Suprapubic skin (tissue), 4 donors: Measurements from ENCODE around the gene MRPL58. TPM values are rescaled to one million over a fixed set of nuclear protein-coding genes. Genes with fewer than 3 reads are reported as not detected.

Experiments used
- DNase-seq, 2 donors: peaks; one replicate each; pipeline ENCODE4 v3.0.0-alpha.2; 2019; ENCODE audit warnings: low spot score in 2 of 2
- H3K27ac ChIP-seq: fragments of 200-600 bp; sonication (generic); one replicate; pipeline ENCODE4 v1.5.1; 2019
- H3K27me3 ChIP-seq: fragments of 200-600 bp; sonication (generic); one replicate; pipeline ENCODE4 v1.5.1; 2019
- H3K36me3 ChIP-seq: fragments of 200-600 bp; sonication (generic); one replicate; pipeline ENCODE4 v1.5.1; 2019
- H3K4me1 ChIP-seq: fragments of 200-600 bp; sonication (generic); one replicate; pipeline ENCODE4 v1.5.1; 2019
- H3K4me3 ChIP-seq: fragments of 200-600 bp; sonication (generic); one replicate; pipeline ENCODE4 v1.5.1; 2019; ENCODE audit warnings: mild to moderate bottlenecking
- H3K9me3 ChIP-seq: fragments of 200-600 bp; sonication (generic); one replicate; pipeline ENCODE4 v1.5.1; 2019
- CTCF ChIP-seq, 2 donors: fragments of 200-600 bp in 1 of 2; fragments of 450-650 bp in 1 of 2; sonication (generic) in 1 of 2; IDR thresholded peaks; one replicate each; pipeline ENCODE4 v1.5.1; 2016 to 2019; ENCODE audit warnings: antibody characterized with exemption in 2 of 2, mild to moderate bottlenecking in 1 of 2, moderate library complexity in 1 of 2
- EP300 ChIP-seq: sonication (generic); formaldehyde crosslinking; IDR thresholded peaks from one replicate; pipeline ENCODE4 v1.6.1; 2017; ENCODE audit warnings: antibody characterized with exemption
- POLR2A ChIP-seq, 2 donors: fragments of 450-650 bp; IDR thresholded peaks; one replicate each; pipeline ENCODE4 v1.6.1; 2017; ENCODE audit warnings: antibody characterized with exemption in 2 of 2, mild to moderate bottlenecking in 2 of 2, moderate library complexity in 2 of 2
- POLR2AphosphoS5 ChIP-seq, 3 donors: sonication (generic); formaldehyde crosslinking; IDR thresholded peaks; one replicate each; pipeline ENCODE4 v1.6.1; 2017; ENCODE audit warnings: antibody characterized with exemption in 3 of 3
- WGBS: methylation state at CpG from one replicate; pipeline ENCODE4 v1.1.5; 2018; 5-methylcytosine and 5-hydroxymethylcytosine counted together
- total RNA-seq, 4 donors: library from RNA; depleted of rRNA; stranded (reverse); fragments of >200 nt; gene quantifications; one replicate each; pipeline ENCODE4 v1.1.0, GENCODE V29; 2016

Gene MRPL58
- total RNA-seq, 4 donors from 2014 or later: 20.2 to 68.2 (median 46.7) TPM

- H3K4me1 ChIP-seq: peaks cover 7% of the 10 kb centered on the region
- TF ChIP-seq POLR2A (IDR thresholded peaks at IDR 0.05) (no peak), EP300 (no peak), POLR2AphosphoS5 (IDR thresholded peaks at IDR 0.05) (no peak)
- H3K27ac ChIP-seq: no peak overlapping the region
- no peak overlapping the region for H3K4me3 ChIP-seq
- H3K9me3 ChIP-seq: no peaks in the 10 kb centered on the region
- WGBS: 95% methylated on average over 3 of the region's 3 CpGs
- H3K36me3 ChIP-seq: peaks cover 60% of the 10 kb centered on the region
- DNase-seq: no peak
- H3K27me3 ChIP-seq: no peaks in the 10 kb centered on the region
Measured at GRCh38 chr17:75063626-75064025, 51.2 kb downstream of the MRPL58 start.

- no peaks in the 10 kb centered on the region for H3K9me3 ChIP-seq
- TF ChIP-seq EP300 (no peak), CTCF (IDR thresholded peaks at IDR 0.05) (no peak), POLR2AphosphoS5 (IDR thresholded peaks at IDR 0.05) (no peak), POLR2A (IDR thresholded peaks at IDR 0.05) (no peak)
- H3K4me1 ChIP-seq: peaks cover 7% of the 10 kb centered on the region
- no peaks in the 10 kb centered on the region for H3K27me3 ChIP-seq
- peaks cover 60% of the 10 kb centered on the region for H3K36me3 ChIP-seq
- no peak overlapping the region for H3K27ac ChIP-seq
- no peak overlapping the region for H3K4me3 ChIP-seq
- DNase-seq: no peak
- 94% methylated on average over 11 of the region's 11 CpGs for WGBS
Measured at GRCh38 chr17:75064040-75064439, 51.6 kb downstream of the MRPL58 start.

- 87% methylated on average over 8 of the region's 8 CpGs for WGBS
- Histone ChIP-seq H3K9me3 (no peaks in the 10 kb centered on the region), H3K4me3 (no peak overlapping the region), H3K4me1 (peaks cover 7% of the 10 kb centered on the region), H3K27ac (no peak overlapping the region), H3K36me3 (peaks cover 56% of the 10 kb centered on the region), H3K27me3 (no peaks in the 10 kb centered on the region)
- DNase-seq: no peak
- no peak for TF ChIP-seq CTCF (IDR thresholded peaks at IDR 0.05)
Measured at GRCh38 chr17:75064460-75064859, 52.0 kb downstream of the MRPL58 start.

- Histone ChIP-seq H3K27ac (no peak overlapping the region), H3K4me3 (no peak overlapping the region), H3K4me1 (peaks cover 5% of the 10 kb centered on the region), H3K36me3 (peaks cover 54% of the 10 kb centered on the region), H3K9me3 (no peaks in the 10 kb centered on the region), H3K27me3 (no peaks in the 10 kb centered on the region)
- 91% methylated on average over 18 of the region's 18 CpGs for WGBS
- DNase-seq: no peak
- TF ChIP-seq POLR2A (IDR thresholded peaks at IDR 0.05) (no peak), EP300 (no peak), POLR2AphosphoS5 (IDR thresholded peaks at IDR 0.05) (no peak), CTCF (IDR thresholded peaks at IDR 0.05) (no peak)
Measured at GRCh38 chr17:75064867-75065561, 52.5 kb downstream of the MRPL58 start.

GRCh38 chr17:75065562-75066151, 53.2 kb downstream of the MRPL58 start:
- 69% methylated on average over 6 of the region's 6 CpGs for WGBS
- TF ChIP-seq CTCF (IDR thresholded peaks at IDR 0.05): no peak
- TF ChIP-seq POLR2A (IDR thresholded peaks at IDR 0.05): no peak
- TF ChIP-seq POLR2AphosphoS5 (IDR thresholded peaks at IDR 0.05): no peak
- TF ChIP-seq EP300: no peak
- Histone ChIP-seq H3K4me3 (no peak overlapping the region), H3K36me3 (peaks cover 50% of the 10 kb centered on the region), H3K27me3 (no peaks in the 10 kb centered on the region), H3K4me1 (no peaks in the 10 kb centered on the region), H3K9me3 (no peaks in the 10 kb centered on the region), H3K27ac (no peak overlapping the region)
- DNase-seq: no peak
